Breast epithelium (tissue), 3 donors: ENCODE data around the gene HSD17B14.

ENCODE experiments used
- CTCF ChIP-seq, 3 donors: fragments of 450-650 bp; IDR thresholded peaks; one replicate each; pipeline ENCODE4 v1.5.1; 2016 to 2017; ENCODE audit warnings: antibody characterized with exemption in 3 of 3, mild to moderate bottlenecking in 3 of 3, moderate library complexity in 3 of 3
- POLR2AphosphoS5 ChIP-seq, 3 donors: sonication (generic); formaldehyde crosslinking; IDR thresholded peaks; one replicate each; pipeline ENCODE4 v1.6.1; 2017; ENCODE audit warnings: antibody characterized with exemption in 3 of 3

- TF ChIP-seq POLR2AphosphoS5 (IDR thresholded peaks at IDR 0.05) (no peak), CTCF (IDR thresholded peaks at IDR 0.05) (no peak)
Measured at GRCh38 chr19:48807590-48808308, 28.5 kb downstream of the HSD17B14 start.
